H1 (cell line): Measurements from ENCODE around the gene RAB8B. TPM values are rescaled to one million over a fixed set of nuclear protein-coding genes. Genes with fewer than 3 reads are reported as not detected.

Source experiments
- CTCF ChIA-PET: fragments of 300-600 bp; sonication (Branson Sonifier 250); formaldehyde crosslinking; loops from one replicate; lab custom pipeline; 2021; ENCODE audit not compliant: partially characterized antibody; lab: Charles Lee
- POLR2A ChIA-PET: fragments of 300-600 bp; sonication (Branson Sonifier 250); formaldehyde crosslinking; loops from one replicate; lab custom pipeline; 2021; ENCODE audit warnings: inconsistent platforms; ENCODE audit not compliant: partially characterized antibody; lab: Charles Lee
- DNase-seq, 2 experiments: peaks; one replicate each; pipeline versions ENCODE4 v3.0.0 to v3.0.0-alpha.2; 2010 to 2022; ENCODE audit warnings: low spot score in 2 of 2, low read depth in 1 of 2, mixed read lengths in 1 of 2
- FAIRE-seq: peaks from 2 replicates; lab custom pipeline; 2011; peaks lifted over from hg19 to GRCh38; lab: Jason Lieb, UNC
- H2AFZ ChIP-seq: 2 replicates; pipeline ENCODE4 v1.8.1; 2012; ENCODE audit warnings: low read length, inconsistent platforms
- H2AK5ac ChIP-seq: 2 replicates; pipeline ENCODE4 v1.6.1; 2013; ENCODE audit warnings: low read depth, low read length
- H2BK120ac ChIP-seq: replicated peaks from 2 replicates; pipeline ENCODE3; 2013; ENCODE audit warnings: low read depth, low read length, inconsistent platforms
- H2BK12ac ChIP-seq: 2 replicates; pipeline ENCODE4 v1.6.1; 2013; ENCODE audit warnings: low read depth, low read length
- H2BK15ac ChIP-seq: 2 replicates; pipeline ENCODE4 v1.6.1; 2013; ENCODE audit warnings: low read length
- H2BK20ac ChIP-seq: 2 replicates; pipeline ENCODE4 v1.6.1; 2013; ENCODE audit warnings: low read length
- H2BK5ac ChIP-seq: 2 replicates; pipeline ENCODE4 v1.6.1; 2013; ENCODE audit warnings: low read depth, low read length
- H3K14ac ChIP-seq: 2 replicates; pipeline ENCODE4 v1.6.1; 2013; ENCODE audit warnings: inconsistent platforms; ENCODE audit not compliant: insufficient read length
- H3K18ac ChIP-seq: 2 replicates; pipeline ENCODE4 v1.6.1; 2013; ENCODE audit warnings: low read length; ENCODE audit errors: extremely low read depth
- H3K23ac ChIP-seq: 2 replicates; pipeline ENCODE4 v1.6.1; 2013; ENCODE audit warnings: inconsistent platforms; ENCODE audit not compliant: insufficient read length
- H3K23me2 ChIP-seq: 2 replicates; pipeline ENCODE4 v1.6.1; 2013; ENCODE audit warnings: low read depth, low read length
- H3K27ac ChIP-seq: 2 replicates; pipeline ENCODE4 v1.6.1; 2011; ENCODE audit warnings: low read depth, low read length, inconsistent platforms
- H3K27me3 ChIP-seq, 4 experiments: replicated peaks in 1 of 4; 1 replicate in 1 of 4; 2 replicates in 3 of 4; pipeline versions ENCODE4 v1.6.1 to v1.8.1; 2011 to 2013; ENCODE audit warnings: low read length in 3 of 4, mild to moderate bottlenecking in 3 of 4, inconsistent platforms in 2 of 4, mixed read lengths in 2 of 4, moderate library complexity in 1 of 4; ENCODE audit not compliant: control insufficient read depth in 3 of 4, insufficient read depth in 3 of 4; ENCODE audit errors: extremely low read depth in 1 of 4
- H3K36me3 ChIP-seq, 4 experiments: 2 replicates each; pipeline versions ENCODE4 v1.6.1 to v1.8.1; 2011 to 2013; ENCODE audit warnings: mild to moderate bottlenecking in 4 of 4, low read length in 3 of 4, moderate library complexity in 2 of 4, control low read depth in 1 of 4, inconsistent platforms in 1 of 4; ENCODE audit not compliant: insufficient read depth in 4 of 4, control insufficient read depth in 2 of 4
- H3K4ac ChIP-seq: replicated peaks from 2 replicates; pipeline ENCODE3; 2013; ENCODE audit warnings: low read length, low read depth, mixed read lengths, inconsistent platforms; ENCODE audit not compliant: insufficient read length
- H3K4me1 ChIP-seq, 4 experiments: replicated peaks in 1 of 4; 1 replicate in 1 of 4; 2 replicates in 3 of 4; pipeline versions ENCODE4 v1.6.1 to v1.8.1; 2011 to 2013; ENCODE audit warnings: low read length in 3 of 4, inconsistent platforms in 2 of 4, mixed read lengths in 1 of 4; ENCODE audit not compliant: insufficient read depth in 4 of 4, control insufficient read depth in 3 of 4
- H3K4me2 ChIP-seq, 2 experiments: 2 replicates each; pipeline versions ENCODE4 v1.6.1 to v1.8.1; 2011 to 2013; ENCODE audit warnings: low read depth in 2 of 2, low read length in 2 of 2, control low read depth in 1 of 2, inconsistent platforms in 1 of 2, mild to moderate bottlenecking in 1 of 2; ENCODE audit not compliant: insufficient read depth in 1 of 2
- H3K4me3 ChIP-seq, 4 experiments: fragments of 200-600, 300-600 bp in 1 of 4; sonication (generic), shearing (Covaris generic), sonication (Bioruptor Twin) in 1 of 4; 2 replicates each; pipeline versions ENCODE4 v1.5.1 to v1.8.1; 2011 to 2016; ENCODE audit warnings: low read length in 4 of 4, low read depth in 3 of 4, control low read depth in 2 of 4, inconsistent platforms in 2 of 4, mild to moderate bottlenecking in 2 of 4, mixed read lengths in 1 of 4, moderate library complexity in 1 of 4; ENCODE audit not compliant: insufficient read depth in 2 of 4; ENCODE audit errors: extremely low read depth in 1 of 4
- H3K56ac ChIP-seq: replicated peaks from 2 replicates; pipeline ENCODE3; 2013; ENCODE audit warnings: low read depth, mild to moderate bottlenecking, mixed read lengths, low read length, inconsistent platforms; ENCODE audit not compliant: insufficient read length
- H3K79me1 ChIP-seq: 2 replicates; pipeline ENCODE4 v1.6.1; 2013; ENCODE audit warnings: low read depth, low read length, control low read depth
- H3K79me2 ChIP-seq, 2 experiments: 2 replicates each; pipeline versions ENCODE4 v1.6.1 to v1.8.1; 2012 to 2013; ENCODE audit warnings: low read length in 2 of 2, mild to moderate bottlenecking in 2 of 2, inconsistent platforms in 1 of 2; ENCODE audit not compliant: insufficient read depth in 2 of 2, control insufficient read depth in 1 of 2
- H3K9ac ChIP-seq, 4 experiments: replicated peaks in 1 of 4; 1 replicate in 1 of 4; 2 replicates in 3 of 4; pipeline versions ENCODE4 v1.6.1 to v1.8.1; 2011 to 2013; ENCODE audit warnings: low read depth in 3 of 4, low read length in 3 of 4, control low read depth in 2 of 4, mild to moderate bottlenecking in 2 of 4, moderate library complexity in 2 of 4, inconsistent platforms in 1 of 4; ENCODE audit errors: extremely low read depth in 1 of 4
- H3K9me3 ChIP-seq, 2 experiments: 2 replicates each; pipeline versions ENCODE4 v1.6.1 to v1.8.1; 2012 to 2013; ENCODE audit warnings: mild to moderate bottlenecking in 2 of 2, moderate library complexity in 2 of 2, control low read depth in 1 of 2, inconsistent platforms in 1 of 2, low read depth in 1 of 2, low read length in 1 of 2, mixed read lengths in 1 of 2; ENCODE audit not compliant: insufficient read depth in 2 of 2
- H4K20me1 ChIP-seq, 2 experiments: replicated peaks in 1 of 2; 2 replicates each; pipeline versions ENCODE3 to v1.8.1; 2011 to 2013; ENCODE audit warnings: inconsistent platforms in 2 of 2, low read length in 2 of 2, mild to moderate bottlenecking in 1 of 2; ENCODE audit not compliant: insufficient read depth in 2 of 2, control insufficient read depth in 1 of 2
- H4K5ac ChIP-seq: 2 replicates; pipeline ENCODE4 v1.6.1; 2013; ENCODE audit warnings: low read length, low read depth, mixed read lengths, inconsistent platforms; ENCODE audit not compliant: insufficient read length
- H4K8ac ChIP-seq: 2 replicates; pipeline ENCODE4 v1.8.0; 2013; ENCODE audit warnings: mild to moderate bottlenecking, moderate library complexity, low read length, inconsistent platforms; ENCODE audit not compliant: insufficient read depth; ENCODE audit errors: extremely low read depth
- H4K91ac ChIP-seq: replicated peaks from 2 replicates; pipeline ENCODE3; 2013; ENCODE audit warnings: low read length, mixed read lengths, inconsistent platforms; ENCODE audit not compliant: insufficient read length
- ASH2L ChIP-seq: fragments of 200-600, 300-600 bp; sonication (generic); IDR thresholded peaks from one replicate; pipeline ENCODE4 v1.7.1; 2017; ENCODE audit warnings: low read length
- ATF3 ChIP-seq: IDR thresholded peaks from 2 replicates; pipeline ENCODE4 v1.6.1; 2011; ENCODE audit warnings: low read depth, mild to moderate bottlenecking, low read length; ENCODE audit not compliant: insufficient read depth
- CHD2 ChIP-seq: IDR thresholded peaks from 2 replicates; pipeline ENCODE4 v1.6.1; 2012; ENCODE audit warnings: low read length, improper control_type of control experiment
- CTBP2 ChIP-seq: IDR thresholded peaks from 2 replicates; pipeline ENCODE4 v1.7.0; 2011; ENCODE audit warnings: borderline replicate concordance, mild to moderate bottlenecking, moderate library complexity, mixed read lengths, low read length; ENCODE audit not compliant: insufficient read depth, insufficient read length
- HDAC2 ChIP-seq, 2 experiments: fragments of 300-600 bp in 1 of 2; sonication (generic) in 1 of 2; IDR thresholded peaks; 2 replicates each; pipeline ENCODE4 v1.6.1; 2011 to 2012; ENCODE audit warnings: low read depth in 2 of 2, low read length in 2 of 2, mild to moderate bottlenecking in 2 of 2, moderate library complexity in 2 of 2, borderline replicate concordance in 1 of 2, inconsistent platforms in 1 of 2
- HDAC6 ChIP-seq: IDR thresholded peaks from one replicate; pipeline ENCODE4 v1.7.1; 2012; ENCODE audit warnings: low read depth, mild to moderate bottlenecking, inconsistent platforms, low read length, moderate library complexity
- KDM1A ChIP-seq: fragments of 200-600, 300-600 bp; sonication (generic); IDR thresholded peaks from 2 replicates; pipeline ENCODE4 v1.7.1; 2016; ENCODE audit warnings: mild to moderate bottlenecking, low read length, borderline replicate concordance
- SP4 ChIP-seq: IDR thresholded peaks from 2 replicates; pipeline ENCODE4 v1.6.1; 2012; ENCODE audit warnings: low read length, inconsistent platforms
- SRF ChIP-seq: IDR thresholded peaks from 2 replicates; pipeline ENCODE4 v1.6.1; 2011; ENCODE audit warnings: mild to moderate bottlenecking, low read depth, low read length, moderate library complexity
- SUZ12 ChIP-seq: fragments of 200-600 bp; sonication (generic); IDR thresholded peaks from 2 replicates; pipeline ENCODE4 v1.6.1; 2012; ENCODE audit warnings: mild to moderate bottlenecking, inconsistent platforms, low read length, moderate library complexity, mixed read lengths
- WGBS, 2 experiments: shearing (Covaris generic) in 1 of 2; methylation state at CpG; one replicate each; pipeline versions ENCODE4 v1.1.6 to v1.1.7; 2013 to 2015; ENCODE audit warnings: low lambda C conversion rate in 2 of 2, mixed read lengths in 2 of 2, inconsistent platforms in 1 of 2, low coverage in 1 of 2, missing lambda C conversion rate in 1 of 2; ENCODE audit not compliant: insufficient replicate concordance in 2 of 2, insufficient coverage in 1 of 2, insufficient read length in 1 of 2; ENCODE audit errors: extremely low coverage in 1 of 2, missing lambda C conversion rate in 1 of 2; 5-methylcytosine and 5-hydroxymethylcytosine counted together
- polyA plus RNA-seq, 7 experiments: library from polyadenylated mRNA; depleted of rRNA in 3 of 7; stranded (reverse) in 5 of 7; unstranded in 2 of 7; fragments of >200 nt in 5 of 7; fragments of 200-250 nt in 2 of 7; gene quantifications; 1 replicate in 5 of 7; 2 replicates in 1 of 7; 4 replicates in 1 of 7; pipeline versions ENCODE4 v1.2.1 to v1.2.3, GENCODE V29; 2011 to 2013; ENCODE audit warnings: missing spikeins in 2 of 7, mixed read lengths in 2 of 7
- total RNA-seq: library from RNA; stranded (reverse); fragmentation: NEBNext Ultra II Directional; extraction: Animal tissue kit (Norgen Biotek cat#: 25700); gene quantifications from 2 replicates; pipeline ENCODE4 v1.2.1, GENCODE V29; 2021

The RAB8B gene
- total and polyA plus RNA-seq, 2 of the 8 experiments (the other 6 are each of a cell fraction or from before 2014, with no cell fraction given) = 9.5 to 47.8 TPM

- no peak overlapping the region for H4K91ac ChIP-seq
- 92% methylated on average over 4 of the region's 4 CpGs; no CpG with 5 or more reads in 1 of the 2 experiments for WGBS, 2 experiments
- no peak overlapping the region for H2BK120ac ChIP-seq
- H3K36me3 ChIP-seq = no peaks in the 10 kb centered on the region
- ChIA-PET CTCF (interaction anchor here (0.9 to 2.3 kb wide), 5 partner anchors 8 to 80 kb away, joined by 3 to 10 read pairs (median 3); no protein-coding TSS in a partner anchor), POLR2A (interaction anchor here (0.6 to 1.3 kb wide), 4 partner anchors 14 to 349 kb away, joined by 3 to 4 read pairs (median 3); no protein-coding TSS in a partner anchor)
- no peak overlapping the region for H3K4ac ChIP-seq
- H3K27ac ChIP-seq = no peak overlapping the region
- H3K79me1 ChIP-seq = peaks cover 7% of the 10 kb centered on the region; the same call in 1 of the 2 replicates
- FAIRE-seq (no peak), DNase-seq (no peak)
- H3K14ac ChIP-seq = no peak overlapping the region
- H2BK5ac ChIP-seq = no peak overlapping the region
- no peaks in the 10 kb centered on the region for H3K9me3 ChIP-seq
- no peak overlapping the region for H2BK12ac ChIP-seq
- no peak overlapping the region for H2BK20ac ChIP-seq
- H2AK5ac ChIP-seq = no peak overlapping the region
- no peak overlapping the region for H3K18ac ChIP-seq
- peaks cover 3% of the 10 kb centered on the region; the same call in 1 of the 2 replicates for H3K23me2 ChIP-seq
- H3K79me2 ChIP-seq = peaks cover 9 to 94% of the 10 kb centered on the region in 2 experiments
- no peak overlapping the region for H3K4me3 ChIP-seq
- H3K9ac ChIP-seq = no peak overlapping the region
- no peak for TF ChIP-seq ASH2L
- TF ChIP-seq CHD2 = no peak
- no peak for TF ChIP-seq SP4
- no peak for TF ChIP-seq SRF
- no peak for TF ChIP-seq HDAC2 (IDR thresholded peaks at IDR 0.05; ENCODE audit: borderline replicate concordance in 1 of 2, low read depth in 2 of 2, low read length in 2 of 2)
- TF ChIP-seq KDM1A = no peak
- no peak for TF ChIP-seq ATF3
- no peak for TF ChIP-seq CTBP2
- no peak for TF ChIP-seq HDAC6
- TF ChIP-seq SUZ12 = no peak
- no peak overlapping the region for H2AFZ ChIP-seq
- H3K23ac ChIP-seq = no peak overlapping the region
- peaks cover 0 to 15% (median 10%) of the 10 kb centered on the region in 4 experiments; a peak in 5 of 7 replicates for H3K4me1 ChIP-seq
- H4K5ac ChIP-seq = no peak overlapping the region
- H4K8ac ChIP-seq = no peak overlapping the region
- H3K4me2 ChIP-seq = no peak overlapping the region
- no peak overlapping the region for H3K56ac ChIP-seq
- no peaks in the 10 kb centered on the region for H3K27me3 ChIP-seq
- no peak overlapping the region for H2BK15ac ChIP-seq
- H4K20me1 ChIP-seq = peaks cover 0 to 3% of the 10 kb centered on the region in 2 experiments
These were observed 5.6 kb downstream of the RAB8B start for GRCh38 chr15:63194880-63195568.
